Neural progenitor cell (in vitro differentiated cells): ENCODE measurements around the gene HTT.

Experiments
- EZH2 ChIP-seq: fragments of 200-600 bp; sonication (generic); IDR thresholded peaks from 2 replicates; pipeline ENCODE4 v1.6.1; 2017; ENCODE audit warnings: antibody characterized with exemption, mild to moderate bottlenecking, moderate library complexity
- EZH2phosphoT487 ChIP-seq: fragments of 200-600 bp; sonication (generic); IDR thresholded peaks from 2 replicates; pipeline ENCODE4 v1.6.1; 2017; ENCODE audit warnings: antibody characterized with exemption
- TF ChIP-seq, protein P1 (sequence below): fragments of 200-600 bp; sonication (generic); IDR thresholded peaks from 2 replicates; pipeline ENCODE4 v1.5.1; 2017; ENCODE audit warnings: antibody characterized with exemption, mild to moderate bottlenecking

DNA sequence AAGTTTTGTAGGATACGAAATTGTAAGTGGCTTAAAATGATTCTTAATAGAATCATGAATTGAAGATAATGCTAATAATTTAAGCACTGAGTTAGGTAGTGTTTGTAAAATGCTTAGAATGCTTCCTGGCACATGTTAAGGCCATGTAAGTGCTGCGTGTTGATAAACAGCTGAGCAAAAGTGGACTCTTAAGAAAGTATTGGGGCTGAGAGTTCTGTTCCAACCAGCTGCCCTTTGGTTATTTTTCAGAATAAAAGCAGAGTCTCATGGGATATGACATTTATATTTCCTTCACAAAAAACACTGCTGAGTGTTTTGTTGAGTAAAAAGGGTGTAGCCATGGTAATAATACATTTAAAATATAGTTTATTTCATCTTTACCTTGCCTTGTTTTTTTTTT is 42.5 kb downstream of the HTT start:
- TF ChIP-seq, protein P1, sequence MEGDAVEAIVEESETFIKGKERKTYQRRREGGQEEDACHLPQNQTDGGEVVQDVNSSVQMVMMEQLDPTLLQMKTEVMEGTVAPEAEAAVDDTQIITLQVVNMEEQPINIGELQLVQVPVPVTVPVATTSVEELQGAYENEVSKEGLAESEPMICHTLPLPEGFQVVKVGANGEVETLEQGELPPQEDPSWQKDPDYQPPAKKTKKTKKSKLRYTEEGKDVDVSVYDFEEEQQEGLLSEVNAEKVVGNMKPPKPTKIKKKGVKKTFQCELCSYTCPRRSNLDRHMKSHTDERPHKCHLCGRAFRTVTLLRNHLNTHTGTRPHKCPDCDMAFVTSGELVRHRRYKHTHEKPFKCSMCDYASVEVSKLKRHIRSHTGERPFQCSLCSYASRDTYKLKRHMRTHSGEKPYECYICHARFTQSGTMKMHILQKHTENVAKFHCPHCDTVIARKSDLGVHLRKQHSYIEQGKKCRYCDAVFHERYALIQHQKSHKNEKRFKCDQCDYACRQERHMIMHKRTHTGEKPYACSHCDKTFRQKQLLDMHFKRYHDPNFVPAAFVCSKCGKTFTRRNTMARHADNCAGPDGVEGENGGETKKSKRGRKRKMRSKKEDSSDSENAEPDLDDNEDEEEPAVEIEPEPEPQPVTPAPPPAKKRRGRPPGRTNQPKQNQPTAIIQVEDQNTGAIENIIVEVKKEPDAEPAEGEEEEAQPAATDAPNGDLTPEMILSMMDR = no peak
- no peak for TF ChIP-seq EZH2phosphoT487
- TF ChIP-seq EZH2 = no peak
